Anterior cingulate cortex (tissue), 58 donors: ENCODE measurements around the gene UBASH3B.
A peak's percentile ranks its signal among the peaks of the same experiment; 100 is the strongest.

Source experiments
- DNase-seq, 58 donors: peaks; one replicate each; lab custom pipeline; 2025; lab: John Stamatoyannopoulos, UW

The UBASH3B gene

DNA sequence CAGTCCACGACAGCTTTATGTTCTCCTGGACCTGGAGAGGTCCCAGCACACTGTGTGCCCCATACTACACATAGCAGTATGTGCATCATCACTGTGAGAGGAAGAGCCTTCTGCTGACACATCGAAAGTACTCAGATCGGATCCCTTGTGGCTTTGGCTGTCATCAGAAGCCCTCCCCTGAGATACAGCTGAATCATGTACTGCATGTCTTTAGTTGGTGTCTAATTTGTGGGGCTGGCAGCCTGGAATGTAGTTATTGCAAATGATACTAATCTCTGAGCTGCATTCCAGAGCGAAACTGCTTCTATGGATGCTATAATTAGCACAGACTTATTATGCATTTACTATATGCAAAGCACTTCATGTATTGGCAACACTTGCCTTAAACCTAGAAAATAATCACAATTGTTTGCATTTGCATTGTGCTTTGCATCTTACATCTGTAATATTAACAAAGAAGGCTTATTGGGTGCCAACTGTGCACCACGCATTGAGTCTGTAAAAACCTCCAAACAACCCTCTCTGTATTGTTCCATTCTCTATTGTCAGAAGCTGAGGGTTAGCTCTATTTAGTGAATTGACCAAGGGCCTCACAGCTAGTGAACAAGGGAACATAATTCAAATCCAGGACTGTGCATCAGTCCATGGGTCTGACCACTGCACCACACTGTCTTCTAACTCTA lies 93.6 kb downstream of the UBASH3B start:
- DNase-seq, result peak in 27 of 58 donors; percentile 13 to 66 (median 32)

DNA sequence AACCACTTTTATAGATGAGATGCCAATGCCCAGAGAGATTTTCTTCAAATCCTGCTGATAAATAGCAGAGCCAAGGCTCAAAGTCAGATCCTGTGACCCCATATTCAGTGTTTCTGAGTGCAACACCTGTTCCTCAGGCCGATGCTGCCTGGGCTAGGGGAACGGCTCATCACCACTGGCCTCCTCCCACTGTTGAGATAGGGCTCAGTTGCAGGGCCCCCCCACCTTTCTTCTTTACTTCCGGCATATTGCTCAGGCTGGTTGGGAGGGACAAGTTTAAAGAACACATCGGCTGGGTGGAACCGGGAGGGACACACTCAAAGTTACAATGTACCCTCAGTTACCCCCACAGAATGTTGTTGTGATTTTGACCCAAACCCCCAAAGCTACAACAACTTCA lies 94.5 kb downstream of the UBASH3B start:
- DNase-seq, result no peak

DNA sequence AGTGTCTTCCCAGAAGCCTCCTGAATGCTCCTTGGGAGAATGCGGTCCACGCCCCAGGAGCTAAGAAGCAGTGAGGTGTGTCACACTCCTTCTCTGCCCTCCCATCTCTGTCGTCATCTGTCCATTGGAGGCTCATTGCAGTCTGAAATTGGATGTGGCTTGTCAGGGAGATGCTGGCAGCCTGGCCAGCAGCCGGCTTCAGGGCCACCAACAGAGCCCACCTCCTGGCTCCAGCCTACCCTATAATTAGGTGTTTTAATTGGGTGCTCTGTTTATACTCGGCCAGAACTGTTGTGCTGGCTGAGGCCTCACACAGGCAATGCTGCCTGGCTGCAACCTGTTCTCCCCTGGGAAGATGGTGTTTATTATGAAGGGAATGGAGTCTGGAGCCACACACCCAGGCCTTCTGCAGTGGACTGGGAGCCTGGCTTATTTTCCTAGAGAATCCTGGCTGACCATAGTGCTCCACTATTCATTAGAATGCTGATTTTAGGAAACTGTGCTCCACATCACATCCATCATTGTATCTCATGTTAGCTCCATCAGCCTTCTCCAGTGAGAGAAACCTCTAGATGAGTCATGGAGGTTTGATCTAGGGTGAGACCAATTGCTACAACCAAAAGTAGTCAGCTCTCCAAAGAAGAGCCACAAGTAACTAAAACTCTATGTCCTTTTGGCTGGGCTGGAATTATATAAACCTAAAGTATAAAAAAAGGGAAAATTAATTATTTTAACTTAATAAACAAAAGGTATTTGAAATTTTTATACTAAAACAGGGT lies 96.0 kb downstream of the UBASH3B start:
- no peak for DNase-seq

DNA sequence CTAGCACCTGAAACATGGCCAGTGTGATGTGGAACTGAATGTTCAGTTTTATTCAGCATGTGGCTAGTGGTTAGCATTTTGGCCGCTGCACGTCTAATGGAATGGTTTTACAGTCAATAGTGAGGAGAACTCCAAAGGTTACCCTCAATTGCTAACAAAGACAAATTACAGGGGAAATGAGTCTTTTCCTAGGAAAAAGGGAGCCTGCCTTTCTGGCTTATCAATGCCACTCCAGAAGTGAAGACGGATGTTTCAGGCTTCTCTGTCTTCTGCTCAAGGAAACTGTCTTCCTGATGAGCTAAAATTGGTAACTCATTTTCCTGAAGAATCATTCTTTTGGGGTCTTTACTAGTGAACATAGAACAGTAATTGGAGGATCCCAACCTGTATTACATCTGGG lies 98.5 kb downstream of the UBASH3B start:
- no peak for DNase-seq

DNA sequence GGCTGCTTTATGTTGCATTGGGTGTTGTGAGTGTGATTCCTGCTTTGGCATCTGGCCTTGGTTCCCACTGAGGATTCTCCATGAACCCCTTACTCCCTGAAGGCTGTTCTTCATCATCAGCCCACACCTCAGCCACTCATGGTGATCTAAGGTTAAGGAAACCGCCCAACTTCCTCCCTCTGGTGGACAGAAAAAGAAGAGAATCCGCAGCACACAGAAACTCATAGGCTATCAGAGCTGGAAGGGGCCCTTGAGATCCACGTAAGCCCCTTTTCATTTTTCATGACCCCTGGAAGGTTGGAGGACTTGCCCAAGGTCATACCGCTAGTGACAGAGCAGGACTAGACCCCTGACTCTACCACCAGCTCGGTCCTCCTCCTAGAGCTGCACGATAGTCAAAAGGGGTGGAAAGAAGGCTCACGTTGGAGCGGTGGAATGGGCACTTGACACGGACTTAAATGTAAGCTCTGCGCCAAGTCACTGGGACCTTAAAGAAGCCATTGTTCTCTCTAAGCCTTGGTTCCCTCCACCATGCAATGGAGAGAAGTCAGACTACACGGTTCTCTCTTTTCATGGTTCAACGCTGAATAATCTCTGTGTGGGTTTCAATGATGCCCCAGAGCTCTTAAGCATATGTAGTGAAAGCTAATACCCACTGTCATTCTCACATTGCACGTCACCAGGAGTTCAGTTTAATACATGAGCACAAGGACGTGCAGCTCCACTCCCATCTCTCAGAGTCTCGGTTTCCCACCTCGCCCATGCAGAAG lies 99.2 kb downstream of the UBASH3B start:
- DNase-seq, result no peak

DNA sequence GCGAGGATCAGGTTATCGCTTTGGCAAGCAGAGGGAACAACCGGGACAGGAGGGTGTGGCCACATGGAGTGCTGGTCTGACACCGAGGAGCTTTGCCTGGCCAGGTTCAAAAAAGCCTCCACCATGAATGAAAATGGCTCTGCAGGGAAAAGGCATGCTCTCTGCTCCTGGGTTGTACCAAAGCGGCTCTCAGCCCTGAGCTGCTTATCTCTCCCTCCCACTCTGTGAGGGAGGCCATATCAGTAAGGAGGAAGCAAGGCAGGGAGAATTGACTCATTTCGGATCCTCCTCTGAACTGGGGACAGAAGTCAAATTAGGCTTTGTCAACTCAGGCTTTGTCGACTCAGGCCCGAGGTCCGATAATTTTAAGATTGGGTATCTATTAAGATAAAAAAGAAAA lies 99.9 kb downstream of the UBASH3B start:
- DNase-seq, result no peak

DNA sequence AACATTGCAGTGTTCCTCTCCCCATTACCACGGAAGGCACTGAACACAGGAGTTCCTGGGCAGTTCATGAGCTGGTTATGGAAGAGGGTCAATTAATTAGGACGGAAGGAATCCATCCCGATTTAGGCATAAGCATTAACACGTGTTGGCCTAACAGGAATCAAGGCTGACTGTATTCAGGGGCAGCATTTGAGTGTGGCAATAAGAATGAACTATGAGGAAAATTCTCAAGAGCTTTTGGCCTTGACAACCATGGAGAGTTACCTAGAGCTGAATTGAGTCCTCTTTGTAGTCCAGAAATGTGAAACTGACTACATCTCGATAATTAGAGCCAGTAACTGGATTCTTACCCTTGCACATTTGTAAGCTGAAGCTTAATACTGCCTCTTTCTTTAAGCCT lies 100.4 kb downstream of the UBASH3B start:
- no peak for DNase-seq

DNA sequence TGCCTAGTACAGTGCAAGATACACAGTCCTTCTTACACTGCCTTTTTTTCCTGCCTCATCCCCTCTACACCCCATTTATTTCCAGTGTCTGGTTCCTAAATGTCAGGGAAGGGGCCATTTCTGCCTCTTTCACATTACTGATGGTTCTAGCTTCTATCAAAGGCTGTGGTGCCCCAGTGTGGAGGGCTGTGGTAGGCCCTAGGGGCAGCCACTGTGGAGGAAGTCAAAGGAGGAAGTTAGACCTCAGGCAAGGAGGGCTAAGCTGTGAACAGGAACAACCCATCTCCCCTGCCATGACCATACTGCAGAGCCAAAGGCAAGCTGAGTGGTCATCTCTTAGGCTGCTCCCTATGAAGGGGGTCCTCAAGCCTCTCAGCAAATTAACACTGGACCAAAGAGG lies 100.9 kb downstream of the UBASH3B start:
- peak in 10 of 58 donors; percentile 12 to 38 (median 17) for DNase-seq

DNA sequence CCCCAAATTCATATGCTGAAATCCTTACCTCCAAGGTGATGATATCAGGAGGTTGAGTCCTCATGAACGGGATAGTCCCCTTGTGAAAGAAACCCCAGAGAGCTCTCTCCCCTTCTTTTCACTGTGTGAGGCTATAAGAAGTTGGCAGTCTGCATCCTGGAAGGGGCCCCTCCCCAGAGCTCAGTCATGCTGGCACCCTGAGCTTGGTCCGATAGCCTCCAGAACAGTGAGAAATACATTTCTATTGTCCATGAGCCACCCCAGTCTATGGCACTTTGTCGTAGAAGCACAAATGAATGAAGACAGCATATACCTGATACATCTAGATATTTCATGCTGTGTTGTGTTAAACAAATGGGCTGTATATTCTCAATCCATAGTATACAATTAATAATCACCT lies 101.7 kb downstream of the UBASH3B start:
- DNase-seq, result no peak

DNA sequence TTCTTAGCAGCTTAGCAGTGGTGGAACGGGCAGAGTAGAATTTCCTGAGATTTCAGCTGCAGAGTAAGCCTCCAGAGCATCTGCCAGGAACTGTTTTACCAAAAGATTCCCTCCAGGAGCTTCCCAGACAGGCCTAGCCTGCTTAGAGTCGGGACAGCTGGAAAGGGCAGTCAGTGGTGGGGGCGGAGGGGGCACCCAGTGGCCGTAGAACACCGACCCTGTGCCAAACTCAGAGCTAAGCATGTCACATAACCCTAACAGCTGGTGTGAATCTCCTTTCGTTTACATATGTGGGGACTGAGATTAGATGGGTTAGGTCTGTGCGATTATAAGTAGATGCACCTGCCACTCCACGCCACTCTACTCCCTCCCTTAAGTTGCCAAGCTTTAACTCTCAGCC lies 102.8 kb downstream of the UBASH3B start:
- no peak for DNase-seq

DNA sequence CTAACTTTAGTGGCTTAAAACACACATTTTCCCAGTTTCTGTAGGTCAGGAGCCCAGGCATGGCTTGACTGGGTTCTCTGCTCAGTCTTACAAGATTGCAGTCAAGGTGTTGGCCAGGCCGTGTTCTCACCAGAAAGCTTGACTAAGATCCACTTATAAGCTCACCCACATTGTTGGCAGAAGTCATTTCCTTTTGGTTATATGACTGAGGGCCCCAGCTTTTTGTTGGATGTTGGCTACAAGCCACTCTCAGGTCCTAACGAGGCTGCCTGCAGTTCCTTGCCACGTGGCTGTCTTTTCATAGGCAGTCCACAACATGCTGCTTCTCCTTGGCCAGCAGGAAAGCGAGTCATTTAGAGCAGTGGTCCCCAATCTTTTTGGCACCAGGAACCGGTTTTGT lies 103.5 kb downstream of the UBASH3B start:
- DNase-seq, result no peak

DNA sequence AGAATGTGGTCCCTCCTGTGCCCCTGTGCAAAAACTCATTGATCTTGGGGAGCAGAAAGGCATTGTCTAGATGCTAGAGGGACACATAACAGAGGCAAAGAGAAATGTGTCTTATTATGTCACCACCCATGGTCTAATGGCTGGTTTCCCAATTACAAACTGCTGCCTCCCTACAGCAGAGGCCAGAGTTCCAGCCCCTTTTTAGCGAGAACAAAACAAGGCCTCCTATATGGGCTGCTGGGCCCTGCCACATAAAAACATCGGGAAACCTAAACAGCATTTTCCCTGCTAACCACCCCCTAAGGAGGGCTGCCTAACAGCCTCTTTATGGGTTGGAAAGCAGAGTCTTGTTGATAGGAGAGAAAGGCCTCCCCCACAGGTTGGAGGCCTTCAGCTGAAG lies 107.6 kb downstream of the UBASH3B start:
- DNase-seq, result no peak

DNA sequence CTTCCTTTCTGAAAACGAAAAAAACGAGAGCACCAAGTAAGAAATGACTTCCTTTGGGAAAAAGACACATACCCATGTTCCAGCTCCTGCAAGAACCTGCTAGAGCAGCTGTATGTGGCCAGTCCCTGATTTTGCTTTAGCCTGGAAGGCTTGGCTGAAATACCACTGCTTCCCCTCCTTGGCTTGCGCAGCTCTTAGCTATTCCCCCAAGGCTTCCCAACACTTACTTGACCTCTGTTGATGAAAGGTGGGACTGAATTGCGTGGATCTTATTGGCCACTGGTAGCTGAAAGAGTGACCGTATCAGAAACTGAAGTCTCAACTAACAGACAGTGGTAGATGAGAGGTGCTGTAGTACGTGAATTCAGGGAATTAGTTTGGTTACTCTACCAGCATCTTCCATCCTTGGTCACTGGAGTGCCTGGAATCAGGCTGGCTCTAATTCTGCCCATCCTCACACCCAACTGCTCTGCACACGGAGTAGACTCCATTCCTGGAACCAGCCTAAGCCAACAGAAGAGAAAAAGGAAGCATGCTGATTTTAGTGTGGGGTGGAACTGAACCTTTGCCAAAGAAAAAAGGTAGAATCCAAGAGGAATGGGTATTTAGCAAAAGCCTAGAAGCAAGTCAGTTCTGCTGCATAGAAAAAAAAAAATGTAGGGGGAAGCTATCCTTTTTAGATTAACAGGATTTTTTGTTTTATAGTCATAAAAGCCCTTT lies 109.0 kb downstream of the UBASH3B start:
- DNase-seq, result no peak

DNA sequence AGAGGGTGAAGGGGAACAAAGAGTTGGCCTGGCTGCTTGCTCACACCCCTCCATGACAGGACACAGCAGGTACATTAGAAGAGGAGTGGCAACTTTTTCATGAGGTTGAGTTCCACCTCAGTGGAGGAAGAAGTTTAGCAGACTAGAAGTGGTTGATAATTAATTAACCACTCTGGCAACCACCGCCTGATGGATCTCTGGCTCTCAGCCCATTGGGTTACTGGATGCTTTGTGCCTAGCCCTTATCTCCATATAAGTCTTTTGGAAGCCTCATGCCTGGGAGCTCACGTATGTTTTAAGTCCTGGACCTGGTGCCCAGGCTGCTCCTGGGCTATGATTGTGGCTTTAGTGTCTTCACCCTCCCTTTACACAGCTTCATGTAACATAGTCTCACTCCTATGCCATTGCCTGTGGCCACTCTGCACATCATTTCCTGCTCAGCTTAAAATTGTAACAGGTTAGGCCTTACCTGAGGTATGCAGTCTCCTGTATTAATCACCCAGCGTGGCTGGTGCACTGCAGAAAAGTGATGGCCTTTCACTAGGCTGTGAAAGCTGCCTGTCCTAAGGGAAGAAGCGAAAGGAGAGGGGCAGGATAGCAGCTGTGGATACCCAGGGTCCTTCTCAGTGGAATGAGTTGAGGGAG lies 110.1 kb downstream of the UBASH3B start:
- DNase-seq, result no peak

DNA sequence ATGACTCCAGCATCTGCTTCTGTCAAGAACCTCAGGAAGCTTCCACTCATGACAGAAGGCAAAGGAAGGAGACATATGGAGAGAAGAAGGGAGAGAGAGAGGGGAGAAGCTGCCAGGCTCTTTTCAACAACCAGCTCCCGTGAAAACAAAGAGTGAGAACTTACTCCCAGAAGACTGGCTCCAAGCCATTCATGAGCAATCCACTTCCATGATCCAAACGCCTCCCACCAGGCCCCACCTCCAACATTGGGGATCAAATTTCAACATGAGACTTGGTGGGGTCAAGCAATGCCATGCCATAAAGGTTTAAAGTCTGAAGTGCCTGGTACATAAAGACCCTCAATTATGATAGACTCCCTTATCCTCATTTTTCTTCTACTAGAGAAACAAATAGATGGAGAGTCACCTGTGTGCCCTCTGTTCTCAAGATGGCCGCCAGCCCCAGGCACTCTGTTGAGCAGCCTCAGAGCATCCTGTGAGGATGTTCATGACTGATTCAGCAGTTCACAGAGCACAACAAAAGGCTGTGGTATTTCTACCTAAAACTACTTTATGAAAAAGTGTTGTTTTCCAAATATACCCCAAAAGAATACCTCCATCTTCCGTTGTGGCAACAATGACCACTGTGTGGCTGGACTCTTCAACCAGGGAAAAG lies 113.7 kb downstream of the UBASH3B start:
- no peak for DNase-seq

DNA sequence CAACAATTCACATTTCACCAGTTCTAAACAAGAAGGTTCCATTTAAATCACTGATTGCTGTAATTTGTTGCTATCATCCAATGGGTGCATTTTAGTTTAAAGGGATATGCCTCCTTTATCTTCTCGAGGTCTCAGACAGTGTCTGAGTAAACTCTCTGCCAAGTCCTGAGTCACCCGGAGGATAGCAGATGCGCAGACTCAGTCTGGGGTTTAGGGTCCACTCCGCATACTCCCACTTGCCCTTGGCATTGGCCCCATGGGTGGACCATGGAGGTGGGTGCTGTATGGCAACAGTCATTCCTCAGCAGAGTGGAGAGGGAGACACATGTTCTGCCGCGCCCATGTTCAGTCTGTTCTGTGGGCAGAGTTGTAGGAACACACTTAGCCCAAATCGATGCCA lies 117.4 kb downstream of the UBASH3B start:
- DNase-seq, result no peak

DNA sequence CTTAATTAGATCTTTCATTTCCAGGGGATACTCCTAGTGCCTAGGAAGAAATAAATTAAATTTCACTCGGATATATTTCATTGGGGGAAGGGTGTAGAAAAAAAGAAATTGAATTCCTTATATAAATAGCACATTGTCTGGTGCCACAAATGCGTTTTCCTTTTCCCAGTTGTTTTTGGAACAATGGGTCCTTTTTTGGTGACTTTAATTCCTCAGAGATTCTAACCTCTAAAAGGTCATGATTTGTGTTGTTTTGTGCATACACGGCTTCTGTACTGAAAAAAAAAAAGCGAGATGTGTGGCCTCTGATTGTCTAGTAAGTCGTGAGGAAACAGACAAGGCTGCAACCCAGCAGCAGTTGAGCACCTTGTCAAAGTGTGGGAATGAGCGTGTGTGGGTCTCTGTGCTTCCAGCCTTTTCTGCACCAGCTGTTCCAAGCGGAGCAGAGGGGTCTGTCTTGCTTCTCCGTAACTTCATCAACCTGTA lies 118.3 kb downstream of the UBASH3B start:
- no peak for DNase-seq

DNA sequence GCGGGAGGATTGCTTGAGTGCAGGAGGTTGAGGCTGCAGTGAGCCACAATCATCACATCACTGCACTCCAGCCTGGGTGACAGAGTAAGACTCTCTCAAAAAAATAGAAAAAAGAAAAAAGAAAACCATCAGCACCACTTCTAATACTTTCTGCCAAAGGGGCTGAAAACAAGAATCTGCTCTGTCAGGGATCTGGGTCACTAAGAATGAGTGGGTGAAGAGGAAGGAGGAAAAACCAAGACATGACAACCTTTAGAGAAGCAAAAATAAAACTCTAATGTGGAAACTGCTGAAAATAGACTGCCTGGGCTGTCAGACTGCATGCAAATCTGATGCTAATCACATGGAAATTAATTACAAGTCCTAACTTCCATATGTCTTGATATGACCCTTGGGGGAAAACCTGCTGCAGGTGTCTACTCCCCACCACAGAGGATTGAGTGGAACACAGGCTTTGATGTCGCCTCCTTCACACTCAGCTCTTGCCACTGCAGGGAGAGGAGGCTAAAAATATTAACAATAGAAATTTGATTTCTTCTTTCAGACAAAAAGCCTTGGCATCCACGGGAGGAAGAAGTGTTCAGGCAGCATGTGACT lies 120.3 kb downstream of the UBASH3B start:
- no peak for DNase-seq

DNA sequence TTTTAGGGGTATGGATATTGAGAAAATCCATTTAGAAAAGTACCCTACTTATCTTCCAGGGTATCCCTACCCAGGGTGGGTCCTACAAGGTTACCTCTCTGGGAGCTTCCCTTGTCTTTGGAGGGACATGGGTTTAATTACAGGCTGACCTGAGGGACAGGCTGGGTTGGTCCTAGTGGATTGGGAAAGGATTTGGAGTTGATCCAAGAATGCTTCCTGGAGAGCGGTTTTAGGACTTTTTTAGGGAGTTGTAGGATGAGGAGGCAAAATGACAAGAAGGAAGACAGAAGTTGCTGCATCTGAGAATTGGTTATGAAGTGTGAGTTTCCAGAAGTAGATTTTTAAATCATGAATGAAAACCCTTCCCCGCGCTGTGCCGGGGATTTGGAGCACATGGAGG lies 121.0 kb downstream of the UBASH3B start:
- no peak for DNase-seq
